D721Med (cell line): Measurements from ENCODE around the gene RYR1.
"Not testable (repeated sequence)": the region's sequence is repeated elsewhere in the genome, so short reads cannot be mapped to it uniquely, and the experiment has no call there.

Source experiments
- DNase-seq: peaks from one replicate; pipeline ENCODE4 v3.0.0; 2011; ENCODE audit warnings: low spot score; ENCODE audit not compliant: insufficient read length
- FAIRE-seq: peaks from 2 replicates; lab custom pipeline; 2011; peaks lifted over from hg19 to GRCh38; lab: Jason Lieb, UNC
- CTCF ChIP-seq: IDR thresholded peaks from 2 replicates; pipeline ENCODE4 v1.5.1; 2012; ENCODE audit warnings: mild to moderate bottlenecking, control low read depth; ENCODE audit not compliant: insufficient read depth; ENCODE audit errors: missing control alignments

The RYR1 gene

GRCh38 chr19:38557205-38557799 lies 123.8 kb downstream of the RYR1 start:
- TF ChIP-seq CTCF = no peak
- no peak for DNase-seq
- no peak for FAIRE-seq

- not testable (repeated sequence) for FAIRE-seq, DNase-seq
Measured at GRCh38 chr19:38558933-38559332, 125.4 kb downstream of the RYR1 start.

GRCh38 chr19:38559428-38560401 lies 126.2 kb downstream of the RYR1 start:
- DNase-seq = no peak
- TF ChIP-seq CTCF = no peak
- FAIRE-seq = no peak

GRCh38 chr19:38561053-38561606 lies 127.6 kb downstream of the RYR1 start:
- TF ChIP-seq CTCF = no peak
- no peak for DNase-seq
- no peak for FAIRE-seq

GRCh38 chr19:38561658-38562057 lies 128.2 kb downstream of the RYR1 start:
- DNase-seq = no peak
- no peak for FAIRE-seq
- no peak for TF ChIP-seq CTCF

- no peak for DNase-seq
- no peak for TF ChIP-seq CTCF
- no peak for FAIRE-seq
Measured at GRCh38 chr19:38562096-38562495, 128.6 kb downstream of the RYR1 start.

- TF ChIP-seq CTCF = no peak
- FAIRE-seq (no peak), DNase-seq (no peak)
Measured at GRCh38 chr19:38563475-38563874, 130.0 kb downstream of the RYR1 start.
